ENCODE data around the gene SMCO2. TPM values are rescaled to one million over a fixed set of nuclear protein-coding genes. Genes with fewer than 3 reads are reported as not detected.

The SMCO2 gene
- polyA plus RNA-seq, 3 donors = 17.4 TPM; not detected in 2

DNA sequence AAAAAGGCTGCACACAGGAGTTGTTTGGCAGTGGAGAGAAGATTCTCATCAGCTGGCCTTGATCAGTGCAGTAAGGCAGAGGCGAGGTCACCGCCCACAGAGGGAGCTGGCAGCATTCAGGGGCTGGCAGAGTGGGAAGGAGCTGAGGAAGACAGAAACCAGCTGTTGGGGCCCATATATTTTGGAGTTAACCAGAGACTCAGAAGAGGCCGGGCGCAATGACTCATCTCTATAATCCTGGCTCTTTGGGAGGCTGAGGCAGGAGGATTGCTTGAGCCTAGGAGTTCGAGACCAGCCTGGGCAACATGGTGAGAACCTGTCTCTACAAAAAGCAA lies 17.7 kb downstream of the SMCO2 start:
- Mint-ChIP-seq H3K9me3 (peaks cover 0 to 3% (median 0%) of the 10 kb centered on the region in 7 donors), H3K4me1 (peaks cover 21% of the 10 kb centered on the region), H3K27ac (no peak overlapping the region), H3K36me3 (no peaks in the 10 kb centered on the region), H3K27me3 (ENCODE audit: low read depth in 3 of 3) (peaks cover 7 to 15% (median 13%) of the 10 kb centered on the region in 3 donors), H3K4me3 (no peak overlapping the region)
- WGBS (ENCODE audit: insufficient coverage) = 30% methylated on average over 2 of the region's 5 CpGs
- H3K79me2 ChIP-seq (ENCODE audit: insufficient read depth, low read length) = no peaks in the 10 kb centered on the region
- no peaks in the 10 kb centered on the region for H4K20me1 ChIP-seq (ENCODE audit: insufficient read depth, low read length)
- H3K4me2 ChIP-seq (replicated peaks; ENCODE audit: extremely low read depth, low read length, poor library complexity, severe bottlenecking) = no peak overlapping the region
- H2AFZ ChIP-seq (ENCODE audit: insufficient read depth, low read depth, low read length, poor library complexity, severe bottlenecking) = no peak overlapping the region
- H3K4me1 ChIP-seq (ENCODE audit: control insufficient read depth in 1 of 2, insufficient read depth in 2 of 2, low read length in 2 of 2) = peaks cover 6 to 8% of the 10 kb centered on the region in 2 donors
- no peak overlapping the region for H3K27ac ChIP-seq (ENCODE audit: low read depth in 1 of 2, low read length in 2 of 2)
- H3K9ac ChIP-seq (ENCODE audit: insufficient read depth, low read length, poor library complexity, severe bottlenecking) = no peak overlapping the region
- intact Hi-C loops (cut with micrococcal nuclease) = no loop called here
- TF ChIP-seq CTCF (IDR thresholded peaks at IDR 0.05) = no peak
- H3K4me3 ChIP-seq (replicated peaks in 1 of 3; ENCODE audit: low read depth in 2 of 3, low read length in 3 of 3) = no peak overlapping the region
- H3K36me3 ChIP-seq (replicated peaks in 1 of 2; ENCODE audit: control insufficient read depth in 1 of 2, insufficient read depth in 2 of 2, low read length in 2 of 2) = no peaks in the 10 kb centered on the region
- H3K9me3 ChIP-seq (replicated peaks in 1 of 2; ENCODE audit: control insufficient read depth in 1 of 2, insufficient read depth in 1 of 2, low read length in 2 of 2) = no peaks in the 10 kb centered on the region
- H3K27me3 ChIP-seq (ENCODE audit: control insufficient read depth in 2 of 2, insufficient read depth in 2 of 2, low read length in 2 of 2) = peaks cover 5 to 6% of the 10 kb centered on the region in 2 donors
- DNase-seq = no peak

DNA sequence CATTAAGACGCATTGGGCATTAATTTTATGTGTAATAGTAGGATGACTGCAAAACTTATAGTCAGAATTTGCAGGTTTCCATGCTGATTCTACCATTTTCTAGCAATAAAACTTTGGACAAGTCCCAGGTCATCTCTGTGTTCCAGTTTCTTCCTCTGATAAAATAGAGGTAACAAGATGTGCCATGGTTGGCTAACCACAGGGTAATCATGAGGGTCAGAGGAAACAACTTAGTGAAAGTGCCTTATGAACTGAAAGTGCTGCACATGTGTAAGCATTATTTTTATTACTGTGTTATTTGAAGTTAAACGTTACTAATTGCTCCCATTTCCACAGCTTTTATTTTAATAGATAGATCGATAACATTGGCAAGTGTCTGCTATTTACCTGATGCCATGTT lies 21.1 kb downstream of the SMCO2 start:
- Histone ChIP-seq H3K9me3 (replicated peaks in 1 of 2; ENCODE audit: control insufficient read depth in 1 of 2, insufficient read depth in 1 of 2, low read length in 2 of 2) (no peaks in the 10 kb centered on the region), H3K27me3 (ENCODE audit: control insufficient read depth in 2 of 2, insufficient read depth in 2 of 2, low read length in 2 of 2) (no peaks in the 10 kb centered on the region), H3K4me3 (replicated peaks in 1 of 3; ENCODE audit: low read depth in 2 of 3, low read length in 3 of 3) (no peak overlapping the region), H3K36me3 (replicated peaks in 1 of 2; ENCODE audit: control insufficient read depth in 1 of 2, insufficient read depth in 2 of 2, low read length in 2 of 2) (no peaks in the 10 kb centered on the region), H4K20me1 (ENCODE audit: insufficient read depth, low read length) (no peaks in the 10 kb centered on the region), H3K4me1 (ENCODE audit: control insufficient read depth in 1 of 2, insufficient read depth in 2 of 2, low read length in 2 of 2) (no peaks in the 10 kb centered on the region), H3K4me2 (replicated peaks; ENCODE audit: extremely low read depth, low read length, poor library complexity, severe bottlenecking) (no peak overlapping the region), H3K9ac (ENCODE audit: insufficient read depth, low read length, poor library complexity, severe bottlenecking) (no peak overlapping the region), H2AFZ (ENCODE audit: insufficient read depth, low read depth, low read length, poor library complexity, severe bottlenecking) (no peak overlapping the region), H3K27ac (ENCODE audit: low read depth in 1 of 2, low read length in 2 of 2) (no peak overlapping the region), H3K79me2 (ENCODE audit: insufficient read depth, low read length) (no peaks in the 10 kb centered on the region)
- no CpG with 5 or more reads among the region's 3 CpGs for WGBS (ENCODE audit: insufficient coverage)
- H3K27ac Mint-ChIP-seq = no peak overlapping the region
- DNase-seq = no peak
- intact Hi-C loops (cut with micrococcal nuclease) = no loop called here
- H3K36me3 Mint-ChIP-seq = no peaks in the 10 kb centered on the region
- peaks cover 2% of the 10 kb centered on the region for H3K4me1 Mint-ChIP-seq
- TF ChIP-seq CTCF (IDR thresholded peaks at IDR 0.05) = no peak
- peaks cover 0 to 1% (median 0%) of the 10 kb centered on the region in 7 donors for H3K9me3 Mint-ChIP-seq
- peaks cover 0 to 3% (median 2%) of the 10 kb centered on the region in 3 donors for H3K27me3 Mint-ChIP-seq (ENCODE audit: low read depth in 3 of 3)
- no peak overlapping the region for H3K4me3 Mint-ChIP-seq
